GM21619 (cell line): ENCODE measurements around the gene SCD.

Source experiments
- ATAC-seq: cut with Tn5 transposase; IDR thresholded peaks from one replicate; pipeline ENCODE4 v1.9.1; 2021; ENCODE audit not compliant: unreplicated experiment

The SCD gene

GRCh38 chr10:100339236-100339635, 7.8 kb upstream of the SCD start:
- peak; percentile 48 for ATAC-seq

- no peak for ATAC-seq
Measured at GRCh38 chr10:100340948-100341847, 5.8 kb upstream of the SCD start.

- no peak for ATAC-seq
Measured at GRCh38 chr10:100341953-100342626, 4.9 kb upstream of the SCD start.

- no peak for ATAC-seq
Measured at GRCh38 chr10:100342627-100342972, 4.4 kb upstream of the SCD start.

- no peak for ATAC-seq
Measured at GRCh38 chr10:100344241-100344788, 2.7 kb upstream of the SCD start.

GRCh38 chr10:100345570-100346330, 1.3 kb upstream of the SCD start:
- no peak for ATAC-seq

GRCh38 chr10:100346351-100346764, 675 bp upstream of the SCD start:
- peak; percentile 52 for ATAC-seq

GRCh38 chr10:100347568-100348195, 649 bp downstream of the SCD start:
- ATAC-seq, result no peak

GRCh38 chr10:100348389-100348927, 1.4 kb downstream of the SCD start:
- ATAC-seq, result no peak

GRCh38 chr10:100349087-100349486, 2.1 kb downstream of the SCD start:
- no peak for ATAC-seq

- ATAC-seq, result no peak
Measured at GRCh38 chr10:100349672-100350071, 2.6 kb downstream of the SCD start.

- no peak for ATAC-seq
Measured at GRCh38 chr10:100350914-100351485, 4.0 kb downstream of the SCD start.

GRCh38 chr10:100353770-100354485, 6.9 kb downstream of the SCD start:
- no peak for ATAC-seq

- ATAC-seq, result no peak
Measured at GRCh38 chr10:100355086-100355485, 8.1 kb downstream of the SCD start.

GRCh38 chr10:100356067-100357017, 9.3 kb downstream of the SCD start:
- ATAC-seq, result no peak

- ATAC-seq, result no peak
Measured at GRCh38 chr10:100357059-100357858, 10.2 kb downstream of the SCD start.

GRCh38 chr10:100359030-100359432, 12.0 kb downstream of the SCD start:
- no peak for ATAC-seq
